ENCODE data around the gene HOXA10. TPM values are rescaled to one million over a fixed set of nuclear protein-coding genes. Genes with fewer than 3 reads are reported as not detected.

HOXA10 gene
- total RNA-seq, 1 experiment from 2014 or later = 6.1 TPM

GRCh38 chr7:27180431-27181420, 6.6 kb upstream of the HOXA10 start:
- no peak for DNase-seq (ENCODE audit: low spot score)

- DNase-seq (ENCODE audit: low spot score) = peak; percentile 50
Measured at GRCh38 chr7:27179503-27180430, 5.6 kb upstream of the HOXA10 start.

GRCh38 chr7:27179030-27179429, 4.9 kb upstream of the HOXA10 start:
- DNase-seq (ENCODE audit: low spot score) = no peak

- DNase-seq (ENCODE audit: low spot score) = no peak
Measured at GRCh38 chr7:27178366-27178765, 4.2 kb upstream of the HOXA10 start.

GRCh38 chr7:27177795-27178320, 3.7 kb upstream of the HOXA10 start:
- no peak for DNase-seq (ENCODE audit: low spot score)

GRCh38 chr7:27176962-27177794, 3.1 kb upstream of the HOXA10 start:
- DNase-seq (ENCODE audit: low spot score) = no peak

- DNase-seq (ENCODE audit: low spot score) = no peak
Measured at GRCh38 chr7:27176524-27176845, 2.4 kb upstream of the HOXA10 start.

- DNase-seq (ENCODE audit: low spot score) = no peak
Measured at GRCh38 chr7:27175626-27176523, 1.8 kb upstream of the HOXA10 start.

GRCh38 chr7:27174874-27175625, 930 bp upstream of the HOXA10 start:
- DNase-seq (ENCODE audit: low spot score) = no peak

- no peak for DNase-seq (ENCODE audit: low spot score)
Measured at GRCh38 chr7:27173511-27173955, 587 bp downstream of the HOXA10 start.

- DNase-seq (ENCODE audit: low spot score) = no peak
Measured at GRCh38 chr7:27172823-27173510, 1.2 kb downstream of the HOXA10 start.

GRCh38 chr7:27172315-27172774, 1.8 kb downstream of the HOXA10 start:
- DNase-seq (ENCODE audit: low spot score) = no peak

- no peak for DNase-seq (ENCODE audit: low spot score)
Measured at GRCh38 chr7:27171637-27172314, 2.3 kb downstream of the HOXA10 start.

- DNase-seq (ENCODE audit: low spot score) = no peak
Measured at GRCh38 chr7:27171325-27171636, 2.8 kb downstream of the HOXA10 start.

- no peak for DNase-seq (ENCODE audit: low spot score)
Measured at GRCh38 chr7:27170426-27171324, 3.4 kb downstream of the HOXA10 start.

- DNase-seq (ENCODE audit: low spot score) = no peak
Measured at GRCh38 chr7:27169658-27170425, 4.3 kb downstream of the HOXA10 start.
